ENCODE data around the gene WDR49.

The WDR49 gene

GRCh38 chr3:167483708-167484475, 169.8 kb downstream of the WDR49 start:
- DNase-seq = no peak

GRCh38 chr3:167481164-167481563, 172.6 kb downstream of the WDR49 start:
- DNase-seq = no peak

GRCh38 chr3:167480748-167481147, 173.0 kb downstream of the WDR49 start:
- no peak for DNase-seq

- no peak for DNase-seq
These were observed 179.9 kb downstream of the WDR49 start, which contains the start of gene SERPINI2 for GRCh38 chr3:167473863-167474262. TSS of gene SERPINI2 (minus strand) at chr3:167474042. CDS start at chr3:167471834, 2,208 bp downstream.

GRCh38 chr3:167469381-167469780, 184.4 kb downstream of the WDR49 start:
- DNase-seq = no peak

- no peak for DNase-seq
These were observed 185.7 kb downstream of the WDR49 start for GRCh38 chr3:167467848-167468611.

GRCh38 chr3:167466966-167467365, 186.8 kb downstream of the WDR49 start:
- no peak for DNase-seq

- no peak for DNase-seq
These were observed 197.5 kb downstream of the WDR49 start for GRCh38 chr3:167456157-167456799.

- DNase-seq = no peak
These were observed 199.9 kb downstream of the WDR49 start for GRCh38 chr3:167453815-167454214.

- no peak for DNase-seq
These were observed 202.5 kb downstream of the WDR49 start for GRCh38 chr3:167451282-167451681.

- DNase-seq = no peak
These were observed 203.1 kb downstream of the WDR49 start for GRCh38 chr3:167450675-167451074.

- no peak for DNase-seq
These were observed 203.5 kb downstream of the WDR49 start for GRCh38 chr3:167450195-167450594.

GRCh38 chr3:167445491-167445890, 208.3 kb downstream of the WDR49 start:
- DNase-seq = no peak

- DNase-seq = no peak
These were observed 212.5 kb downstream of the WDR49 start for GRCh38 chr3:167441256-167441655.

- DNase-seq = no peak
These were observed 216.2 kb downstream of the WDR49 start for GRCh38 chr3:167437428-167438139.

Measured in NCI-H187 (cell line).